Ramos (cell line): ENCODE results near the gene SDK1.

Experiments
- in situ Hi-C: fragments of 300-500 bp; cut with MboI; formaldehyde crosslinking; loops from one replicate; pipeline ENCODE4 v1.14.3; 2022; ENCODE audit warnings: low sequenced_read_pairs; ENCODE audit not compliant: unreplicated experiment

Gene SDK1

DNA sequence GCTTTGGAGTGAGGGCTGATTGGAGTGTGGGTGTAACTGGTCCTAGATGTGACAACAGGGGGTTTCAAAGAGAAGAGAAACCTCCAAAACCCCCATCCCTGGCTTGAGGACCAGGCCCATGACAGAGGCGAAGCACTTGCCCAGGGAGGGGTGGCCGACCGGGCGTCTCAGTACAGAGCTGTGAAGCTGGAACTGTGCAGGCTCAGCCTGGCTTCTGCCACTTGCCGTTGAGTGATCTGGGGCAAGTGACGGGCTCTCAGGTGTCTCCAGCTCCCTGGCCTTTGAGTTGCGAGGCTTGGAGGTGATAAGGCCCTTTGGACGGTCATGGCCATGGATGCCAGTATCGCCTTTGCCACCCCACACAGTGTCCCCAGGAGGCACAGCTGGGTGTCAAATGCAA is 849.7 kb downstream of the SDK1 start:
- in situ Hi-C loops: no loop called here

DNA sequence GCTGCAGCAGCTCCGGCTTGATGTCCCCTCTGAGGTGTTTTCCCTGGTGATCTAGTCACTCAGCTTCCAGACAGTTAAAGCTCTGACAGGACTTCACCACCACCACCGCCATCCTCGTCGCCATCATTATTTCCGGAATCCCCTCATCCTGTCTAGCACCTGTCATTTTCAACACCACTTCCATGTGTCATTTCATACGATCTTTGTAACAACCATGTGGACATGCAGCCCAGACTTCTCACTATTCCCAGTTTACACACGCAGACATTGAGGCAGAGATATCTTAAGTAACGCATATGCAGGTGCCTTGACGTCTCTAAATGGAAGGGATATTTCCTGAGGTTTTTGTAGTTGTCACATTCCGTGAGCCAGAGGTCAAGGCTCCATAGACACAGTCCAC is 850.5 kb downstream of the SDK1 start:
- in situ Hi-C loops: no loop called here

DNA sequence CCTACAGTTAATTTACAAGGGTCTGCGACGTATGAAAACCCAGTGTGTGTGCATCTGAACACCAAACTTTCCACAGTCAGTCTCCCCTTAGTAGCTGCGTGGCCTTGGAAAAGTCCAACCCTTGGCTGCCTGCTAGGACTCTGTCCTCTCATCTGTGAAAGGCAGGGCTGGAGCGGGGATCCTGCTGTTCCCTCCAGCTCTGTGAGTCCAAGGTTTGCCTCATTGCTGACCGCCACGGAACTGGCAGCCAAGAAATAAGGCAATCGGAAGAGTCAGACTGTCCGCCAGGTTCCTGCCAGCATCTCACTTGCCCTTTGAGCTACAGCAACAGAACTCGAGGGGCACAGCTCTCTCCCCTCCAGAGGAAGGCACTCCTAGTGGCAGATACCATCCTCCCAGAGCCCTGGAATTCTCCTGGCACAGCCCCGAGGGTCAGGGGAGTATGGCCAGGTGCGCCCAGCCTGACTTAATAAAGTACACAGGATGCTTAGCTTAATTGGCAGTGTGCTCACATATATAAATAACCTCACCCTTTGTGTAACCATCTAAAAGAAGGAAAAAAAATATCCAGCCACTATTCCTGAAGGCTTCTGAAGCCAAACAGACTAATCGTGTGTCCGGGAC is 851.0 kb downstream of the SDK1 start:
- in situ Hi-C loops: no loop called here

DNA sequence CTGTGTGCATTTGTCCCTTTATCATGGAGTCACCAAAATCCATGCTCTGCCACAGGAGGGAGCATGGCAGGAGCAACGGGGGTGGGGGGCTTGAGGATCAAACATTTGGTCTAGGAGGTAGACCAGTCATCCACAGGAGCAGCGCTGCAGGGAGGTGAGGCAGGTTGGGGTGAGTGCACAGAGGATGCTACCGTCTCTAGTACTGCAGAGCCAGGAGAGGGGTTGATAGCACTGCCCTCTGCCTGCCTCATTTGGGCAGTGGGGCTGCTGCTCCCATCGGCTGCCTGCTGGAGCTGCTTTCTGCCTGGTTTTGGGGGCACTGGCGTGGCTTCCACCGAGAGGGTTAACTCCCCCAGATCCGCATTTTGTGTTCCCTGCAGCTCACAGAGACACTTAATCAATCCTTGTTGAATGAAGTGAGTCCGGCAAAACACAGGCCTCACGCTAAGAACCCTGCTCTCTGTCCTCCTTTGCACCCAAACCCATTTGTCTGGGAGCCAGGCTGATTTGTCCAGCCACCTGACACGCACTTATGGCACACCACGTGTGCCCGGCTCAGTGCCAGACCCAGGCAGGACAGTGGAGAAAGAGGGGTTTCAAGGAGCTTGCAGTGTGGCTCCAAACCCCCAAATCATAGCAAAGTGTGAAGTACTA is 854.0 kb downstream of the SDK1 start:
- in situ Hi-C loops: no loop called here

DNA sequence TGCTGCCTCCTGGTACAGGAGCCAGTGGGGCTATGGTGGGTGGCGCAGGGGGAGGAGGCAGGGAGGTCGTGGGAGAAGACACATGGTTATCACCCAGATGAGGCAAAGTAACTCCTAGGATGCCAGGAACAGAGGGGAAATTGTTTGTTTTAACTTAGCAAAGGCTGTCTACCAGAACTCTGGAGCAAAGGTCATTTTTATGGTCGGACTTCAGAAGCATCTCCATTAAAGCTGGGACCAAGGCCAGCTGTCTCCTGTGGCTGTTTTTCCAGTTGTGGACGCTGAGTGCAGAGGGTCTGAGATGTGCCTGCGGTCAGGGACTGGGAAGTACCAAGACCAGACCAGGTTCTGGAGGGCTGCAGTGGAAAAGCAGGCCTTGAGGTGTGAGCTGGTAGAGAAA is 855.1 kb downstream of the SDK1 start:
- in situ Hi-C loops: no loop called here

DNA sequence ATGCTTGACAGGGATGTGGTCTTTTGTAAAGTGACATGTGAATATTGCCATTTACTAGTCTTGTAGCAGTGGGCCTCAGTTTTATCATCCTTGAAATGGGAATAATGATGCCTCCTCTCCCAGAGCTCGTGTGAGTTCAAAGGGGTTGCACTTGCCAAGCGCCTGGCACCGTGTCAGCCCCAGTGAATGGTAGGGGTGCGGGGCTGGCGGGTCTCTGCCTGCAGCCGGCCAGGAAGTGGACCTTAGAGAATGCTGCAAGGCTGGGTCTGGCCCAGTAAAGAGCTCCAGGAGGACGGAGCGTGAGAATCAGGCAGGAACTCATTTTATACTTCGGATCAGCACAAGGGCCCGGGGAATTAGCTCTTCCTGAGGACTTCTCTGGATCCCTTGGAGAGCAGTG is 856.6 kb downstream of the SDK1 start:
- in situ Hi-C loops: no loop called here

DNA sequence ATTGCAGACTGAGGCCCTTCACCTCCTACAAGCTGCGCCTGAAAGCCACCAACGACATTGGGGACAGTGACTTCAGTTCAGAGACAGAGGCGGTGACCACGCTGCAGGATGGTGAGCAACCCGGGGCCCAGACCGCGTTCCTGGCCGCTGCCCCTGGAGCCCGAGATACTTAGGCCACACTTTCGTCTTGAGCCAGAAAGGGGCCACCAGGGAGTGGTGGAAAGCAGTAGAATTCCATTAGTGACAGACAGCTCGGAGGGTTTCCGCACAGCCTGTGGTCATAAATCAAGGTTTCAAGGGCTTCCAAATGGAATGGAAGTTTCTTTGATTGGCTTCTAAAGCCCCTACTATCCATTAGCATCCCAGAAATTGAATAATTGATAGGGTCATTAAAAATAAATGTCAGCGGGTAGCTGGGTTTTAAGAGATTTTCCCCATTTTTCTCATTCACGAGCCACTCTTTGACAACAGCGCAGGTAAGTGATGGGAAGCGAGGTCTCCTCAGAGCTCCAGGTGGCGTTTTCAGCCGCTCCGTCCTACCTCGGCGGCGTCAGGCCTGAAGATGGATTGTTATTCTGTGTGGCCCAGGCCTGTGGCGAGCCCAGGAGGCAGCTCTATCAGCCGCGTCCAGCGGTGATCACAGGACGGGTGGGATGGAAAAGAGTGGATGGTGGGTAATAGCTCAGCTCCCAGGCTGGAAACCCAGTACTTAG is 857.5 kb downstream of the SDK1 start:
- in situ Hi-C loops: no loop called here

DNA sequence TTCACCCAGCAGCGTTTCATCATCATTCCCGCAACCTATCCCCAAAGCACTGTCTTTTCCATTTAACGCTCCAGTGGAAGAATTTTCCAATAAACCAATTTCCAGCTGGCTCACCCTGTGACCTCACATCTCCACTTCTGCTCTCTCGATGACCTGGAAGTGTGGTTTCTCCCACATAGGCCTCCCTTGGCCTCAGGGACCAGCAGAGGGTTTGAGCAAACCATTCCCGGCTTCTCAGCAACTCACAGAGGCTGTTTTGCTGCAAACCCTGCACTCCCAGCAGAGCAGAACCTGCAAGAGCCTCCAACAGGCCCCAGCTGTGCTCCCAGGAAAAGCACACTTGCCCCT is 858.1 kb downstream of the SDK1 start:
- in situ Hi-C loops: no loop called here

DNA sequence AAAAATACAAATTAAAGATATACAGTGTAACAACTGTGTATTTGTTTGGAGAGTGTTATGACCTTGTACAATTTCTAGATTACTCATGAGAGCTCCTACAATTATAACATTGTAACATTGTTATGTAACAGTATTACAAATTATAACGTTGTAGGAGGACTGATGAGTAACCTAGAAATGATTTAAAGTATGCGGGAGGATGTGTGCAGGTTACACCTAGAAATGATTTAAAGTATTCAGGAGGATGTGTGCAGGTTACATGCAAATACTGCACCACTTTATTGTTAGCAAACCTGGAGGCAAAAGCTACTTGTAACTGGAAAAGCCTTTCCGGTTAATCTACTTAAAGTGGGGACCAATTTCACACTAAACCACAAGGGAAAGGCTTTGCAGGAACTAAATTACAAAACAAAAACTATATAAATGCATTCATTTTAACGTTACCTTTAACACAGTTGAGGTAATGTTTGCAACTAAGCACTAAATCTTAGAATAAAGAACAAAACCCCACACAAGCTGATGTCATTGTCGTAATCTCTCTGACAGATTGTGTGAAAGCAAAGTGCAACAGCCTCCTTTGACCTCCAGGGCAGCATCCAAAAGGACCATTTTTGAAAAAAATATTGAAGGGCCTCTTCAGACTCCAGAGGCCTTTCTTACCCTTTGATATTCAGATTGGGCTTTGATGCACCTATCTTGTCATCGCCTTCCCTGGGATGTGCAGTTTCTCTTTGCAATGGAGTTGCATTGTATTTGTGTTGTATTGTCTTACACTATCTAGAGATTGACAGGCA is 858.9 kb downstream of the SDK1 start:
- in situ Hi-C loops: no loop called here

DNA sequence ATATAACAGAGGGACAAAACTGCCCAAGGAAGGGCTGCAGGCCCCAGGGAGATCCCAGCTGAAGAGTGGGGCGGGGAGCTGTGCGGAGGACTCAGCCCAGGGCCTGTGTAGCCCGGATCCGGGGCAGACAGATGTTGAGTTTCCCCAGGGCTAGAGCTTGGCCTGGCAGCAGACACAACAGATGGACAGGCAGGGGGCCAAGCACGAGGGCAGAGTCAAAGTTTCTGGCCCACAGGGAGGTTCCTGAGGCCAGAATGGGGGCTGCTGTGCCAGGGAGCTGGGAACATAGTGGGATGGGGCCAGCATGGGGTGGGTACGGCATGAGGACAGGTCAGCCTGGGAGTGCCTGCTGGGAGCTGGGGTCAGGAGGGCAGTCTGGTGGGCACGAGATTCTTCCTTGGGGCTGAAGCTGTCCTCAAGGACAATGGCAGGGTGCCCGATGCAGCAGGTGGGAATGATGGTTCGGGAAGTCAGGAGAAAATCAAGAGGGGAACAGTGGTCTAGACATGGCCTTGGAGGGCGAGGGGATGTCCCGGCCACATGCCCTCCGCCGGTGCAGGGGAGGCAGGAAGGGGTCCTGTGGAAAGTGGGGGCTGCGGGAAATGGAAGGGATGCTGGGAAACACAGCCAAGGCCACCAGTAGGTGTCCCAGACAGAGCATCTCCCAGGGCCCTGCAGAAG is 862.0 kb downstream of the SDK1 start:
- in situ Hi-C loops: no loop called here

DNA sequence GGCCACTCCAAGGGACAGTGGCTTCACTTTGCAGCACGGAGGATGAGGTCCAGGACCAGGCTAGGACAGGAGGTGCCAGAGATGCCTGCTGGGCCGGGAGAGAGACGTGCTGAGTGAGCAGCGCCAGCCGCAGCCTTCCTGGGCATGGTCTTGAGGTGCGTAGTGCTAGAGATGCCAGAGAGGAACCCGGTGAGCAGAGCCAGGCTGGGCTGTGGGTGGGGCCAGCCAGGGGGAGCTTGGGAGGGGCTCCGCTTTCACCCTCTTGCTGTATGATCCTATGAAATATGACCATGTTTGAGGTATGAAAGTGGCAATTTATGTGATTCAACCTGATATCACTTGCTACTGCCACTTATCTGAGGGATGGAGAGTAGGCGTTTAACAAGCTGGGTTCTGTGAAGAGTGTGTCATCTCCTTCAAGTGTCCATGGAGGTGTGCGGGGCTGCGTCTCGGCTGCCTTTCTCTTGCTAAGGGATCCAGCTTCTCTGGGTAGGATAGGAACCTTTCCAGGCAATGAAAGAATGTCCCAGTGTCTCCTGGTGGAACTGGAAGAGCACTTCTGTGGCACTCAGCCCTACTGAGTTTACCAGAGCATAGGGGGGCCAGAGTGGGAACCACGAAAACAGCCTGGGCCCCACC is 862.6 kb downstream of the SDK1 start:
- in situ Hi-C loops: no loop called here

DNA sequence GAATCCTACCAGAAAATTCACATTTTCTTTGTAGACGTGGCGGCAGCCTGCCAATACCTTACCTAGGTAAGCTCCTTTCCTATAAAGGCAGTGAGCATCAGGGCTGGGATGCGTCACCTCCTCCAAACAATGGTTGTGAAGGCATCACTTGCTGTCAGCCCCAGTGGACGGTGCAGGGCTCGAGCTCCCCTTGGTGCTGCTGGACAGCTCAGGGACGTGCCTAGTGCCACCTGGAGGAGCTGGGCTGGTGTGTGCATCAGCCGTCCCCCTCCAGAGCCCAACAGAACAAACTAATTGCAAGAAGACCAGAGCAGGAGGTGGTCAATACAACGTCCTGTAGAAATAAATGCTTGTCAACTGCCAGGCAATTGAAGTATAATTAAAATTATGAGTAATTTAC is 863.5 kb downstream of the SDK1 start:
- in situ Hi-C loops: no loop called here

DNA sequence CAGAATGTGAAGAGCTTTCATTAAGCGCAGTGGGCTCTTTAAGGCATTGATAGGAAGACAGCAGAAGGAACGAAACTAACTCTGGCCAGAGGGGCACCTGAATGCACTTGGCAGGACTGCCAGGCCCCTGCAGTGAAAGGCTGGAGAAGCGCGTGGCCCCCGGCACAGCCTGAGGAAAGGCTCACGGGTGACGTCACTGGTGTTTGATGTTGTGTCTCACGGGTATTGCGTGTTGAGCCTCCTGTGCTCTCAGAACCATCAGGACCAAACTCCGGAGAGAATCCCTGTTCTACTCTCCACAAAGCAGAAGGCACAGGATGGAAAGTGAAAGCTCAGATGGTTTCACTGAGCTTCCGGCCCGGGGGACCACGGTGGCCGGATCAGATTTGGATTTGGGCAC is 865.3 kb downstream of the SDK1 start:
- in situ Hi-C loops: no loop called here

DNA sequence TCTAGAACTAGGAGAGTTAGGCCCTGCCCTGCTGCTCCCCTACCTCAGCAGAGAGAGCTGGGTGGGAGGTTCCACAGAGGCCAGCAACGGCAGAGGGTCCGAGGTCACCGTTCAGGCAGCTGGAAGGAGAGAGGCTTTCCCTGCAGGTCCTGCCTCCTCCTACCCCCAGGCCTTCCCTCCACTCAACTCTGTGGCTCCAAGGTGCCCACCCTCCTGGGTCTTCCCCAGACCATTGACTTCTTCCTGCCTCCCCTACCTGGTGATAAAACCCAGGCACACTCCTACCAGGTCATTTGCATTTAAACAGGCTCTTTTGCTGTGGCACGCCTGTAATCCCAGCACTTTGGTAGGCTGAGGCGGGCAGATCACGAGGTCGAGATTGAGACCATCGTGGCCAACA is 865.8 kb downstream of the SDK1 start:
- in situ Hi-C loops: no loop called here

DNA sequence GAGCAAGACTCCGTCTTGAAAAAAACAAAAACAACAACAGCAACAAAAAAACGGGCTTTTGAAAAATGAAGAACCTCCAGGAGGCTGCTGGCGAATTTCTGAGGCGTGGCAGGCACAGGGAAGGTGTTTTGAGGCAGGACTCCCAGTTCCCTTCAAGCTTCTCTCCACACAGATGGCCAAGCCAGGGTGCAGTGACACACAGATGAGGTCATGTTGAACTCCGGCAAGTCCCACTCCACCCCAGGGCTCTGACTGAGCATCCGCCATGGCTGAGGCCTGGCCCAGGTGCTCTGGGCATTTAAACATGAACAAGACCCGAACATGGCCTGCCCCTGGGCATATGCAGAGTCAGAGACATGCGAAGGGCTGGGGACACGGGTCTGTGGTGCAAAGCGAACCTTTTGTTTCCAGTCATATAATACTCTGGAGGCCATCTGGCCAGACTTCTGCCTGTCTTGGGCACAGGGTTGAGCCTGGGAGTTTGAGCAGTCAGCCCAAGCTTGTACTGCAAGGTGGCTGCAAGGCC is 866.4 kb downstream of the SDK1 start:
- in situ Hi-C loops: no loop called here

DNA sequence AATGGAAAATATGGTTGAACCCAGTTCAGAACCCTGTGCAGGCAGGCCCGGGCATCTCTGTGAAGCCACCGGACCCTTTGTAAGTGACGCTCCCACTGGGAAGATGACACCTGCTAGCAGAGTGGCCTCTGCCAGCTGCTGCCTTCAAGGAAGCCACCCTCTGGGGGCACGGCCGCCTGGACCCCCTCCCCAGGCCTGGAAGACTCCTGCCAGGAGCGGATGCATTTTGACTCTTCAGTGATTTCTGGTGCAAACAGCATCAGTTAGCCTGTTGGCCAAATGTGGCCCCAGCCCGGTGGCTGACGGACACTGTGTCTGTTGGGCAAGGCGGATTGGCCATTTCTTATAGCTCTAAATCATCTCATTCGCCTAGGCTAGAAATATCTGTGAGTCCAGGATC is 867.0 kb downstream of the SDK1 start:
- in situ Hi-C loops: no loop called here

DNA sequence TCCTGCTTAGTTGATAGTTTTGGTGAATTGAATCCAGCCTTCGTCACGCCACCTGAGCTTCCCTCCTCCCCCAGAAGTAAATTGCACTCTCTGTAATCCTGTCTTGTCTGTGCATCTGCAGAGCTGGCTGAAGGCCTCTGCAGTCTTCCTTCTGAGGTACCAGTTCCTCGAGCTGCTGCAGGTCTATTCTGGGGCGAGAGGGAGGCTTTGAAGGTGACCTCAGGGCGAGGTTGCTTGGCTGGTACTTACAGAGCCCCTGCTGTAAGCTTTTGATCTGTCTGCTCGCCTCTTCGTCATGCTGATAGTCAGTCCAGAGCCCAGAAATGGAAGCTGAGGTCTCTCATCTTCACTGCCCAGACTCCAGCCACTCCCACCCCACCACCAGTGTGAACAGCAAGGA is 867.5 kb downstream of the SDK1 start:
- in situ Hi-C loops: no loop called here

DNA sequence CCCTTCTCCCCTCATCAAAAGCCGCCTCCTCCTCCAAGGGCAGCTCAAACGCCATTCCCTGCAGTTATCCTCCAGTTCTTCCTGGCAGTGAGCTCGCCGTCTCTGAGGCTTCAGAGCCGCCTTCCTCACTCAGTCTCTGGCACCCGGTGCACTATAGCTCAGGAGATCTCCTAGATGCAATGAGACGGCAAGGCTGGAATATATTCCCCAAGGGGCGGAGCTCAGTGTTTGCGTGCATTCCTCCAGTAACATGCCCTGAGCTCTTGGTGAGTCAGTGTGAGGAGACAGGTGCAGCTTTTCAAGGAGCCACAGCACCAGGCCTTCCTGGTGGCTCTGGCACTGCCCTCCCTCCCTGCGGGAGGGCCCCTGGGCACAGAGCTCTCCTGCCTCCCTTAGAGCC is 868.4 kb downstream of the SDK1 start:
- in situ Hi-C loops: no loop called here

DNA sequence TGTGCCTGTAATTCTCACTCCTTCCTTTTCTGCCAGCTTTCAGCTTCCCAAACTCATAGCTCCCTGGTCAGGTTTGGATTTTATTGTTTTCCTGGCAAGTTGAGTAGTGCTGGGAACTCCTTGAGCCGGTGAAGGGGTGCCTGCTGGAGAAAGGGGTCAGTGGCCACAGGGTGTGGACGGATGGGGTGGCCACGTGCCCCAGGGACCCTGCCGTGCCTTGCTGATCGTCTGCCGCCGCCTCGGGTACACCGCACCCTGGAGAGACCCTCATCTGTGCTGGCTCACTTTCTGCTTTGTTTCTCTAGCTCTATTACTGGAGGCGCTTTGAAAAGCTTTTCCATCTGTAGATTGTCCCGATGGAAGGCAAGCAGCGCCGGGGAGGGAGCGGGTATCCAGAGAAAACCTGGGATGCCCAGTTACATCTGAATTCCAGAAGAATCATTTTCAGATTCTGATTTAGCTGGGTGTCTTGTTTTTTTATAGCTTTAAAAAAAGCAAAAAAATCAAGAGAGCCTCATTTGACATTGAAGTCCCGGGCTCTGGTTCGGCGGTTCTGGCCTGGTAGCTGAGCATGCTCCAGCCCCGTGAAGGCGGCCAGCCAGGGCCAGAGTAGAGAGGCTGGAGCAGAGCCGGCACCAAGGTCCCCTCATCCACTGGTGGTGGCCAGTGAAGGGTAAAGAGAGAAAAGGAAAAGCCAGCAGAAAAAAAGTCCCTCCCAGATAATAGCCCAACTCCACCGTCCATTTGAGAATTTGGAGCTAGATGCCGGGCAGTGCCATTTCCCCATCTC is 870.1 kb downstream of the SDK1 start:
- in situ Hi-C loops: no loop called here
